ENCODE measurements around the gene SLC22A5.

- no peak for TF ChIP-seq CTCF (IDR thresholded peaks at IDR 0.05)
- no peak for TF ChIP-seq POLR2A (IDR thresholded peaks at IDR 0.05)
- no peak for TF ChIP-seq EP300 (IDR thresholded peaks at IDR 0.05)
Measured at GRCh38 chr5:132435447-132435846, 65.9 kb downstream of the SLC22A5 start.
